NK-92 (cell line): ENCODE data around the gene VPS45.
"Not testable (repeated sequence)": the region's sequence is repeated elsewhere in the genome, so short reads cannot be mapped to it uniquely, and the experiment has no call there.

ENCODE experiments used
- DNase-seq: peaks from one replicate; lab custom pipeline; 2025; ENCODE audit not compliant: unreplicated experiment; lab: John Stamatoyannopoulos, UW

The VPS45 gene

GRCh38 chr1:150067184-150068108 lies at the start of gene VPS45:
TSS of gene VPS45 (plus strand) at chr1:150067776. CDS start at chr1:150067858, 82 bp downstream.
- peak; percentile 24 for DNase-seq

GRCh38 chr1:150018165-150018564 lies 49.4 kb upstream of the VPS45 start:
- DNase-seq = no peak

- no peak for DNase-seq
Observed at GRCh38 chr1:150020711-150021110, 46.9 kb upstream of the VPS45 start.

GRCh38 chr1:150021191-150021694 lies 46.3 kb upstream of the VPS45 start:
- DNase-seq = no peak

GRCh38 chr1:150022357-150022756 lies 45.2 kb upstream of the VPS45 start:
- DNase-seq = no peak

GRCh38 chr1:150024156-150024555 lies 43.4 kb upstream of the VPS45 start:
- no peak for DNase-seq

- no peak for DNase-seq
Observed at GRCh38 chr1:150028322-150028721, 39.3 kb upstream of the VPS45 start.

GRCh38 chr1:150034336-150034735 lies 33.2 kb upstream of the VPS45 start:
- no peak for DNase-seq

- DNase-seq = no peak
Observed at GRCh38 chr1:150049926-150050325, 17.6 kb upstream of the VPS45 start.

- DNase-seq = no peak
Observed at GRCh38 chr1:150051089-150051373, 16.5 kb upstream of the VPS45 start.

- DNase-seq = not testable (repeated sequence)
Observed at GRCh38 chr1:150051905-150052412, 15.6 kb upstream of the VPS45 start.

- DNase-seq = no peak
Observed at GRCh38 chr1:150053926-150054325, 13.7 kb upstream of the VPS45 start.

- DNase-seq = not testable (repeated sequence)
Observed at GRCh38 chr1:150055507-150055906, 12.1 kb upstream of the VPS45 start.

GRCh38 chr1:150056407-150056806 lies 11.2 kb upstream of the VPS45 start:
- no peak for DNase-seq

- no peak for DNase-seq
Observed at GRCh38 chr1:150060260-150060659, 7.3 kb upstream of the VPS45 start.

GRCh38 chr1:150061632-150062101 lies 5.9 kb upstream of the VPS45 start:
- DNase-seq = no peak

- no peak for DNase-seq
Observed at GRCh38 chr1:150062113-150062512, 5.5 kb upstream of the VPS45 start.

- no peak for DNase-seq
Observed at GRCh38 chr1:150065184-150065871, 2.2 kb upstream of the VPS45 start.

- DNase-seq = no peak
Observed at GRCh38 chr1:150066328-150066727, 1.2 kb upstream of the VPS45 start.

GRCh38 chr1:150066838-150067183 lies 765 bp upstream of the VPS45 start:
- DNase-seq = no peak

- DNase-seq = no peak
Observed at GRCh38 chr1:150068109-150068435, 496 bp downstream of the VPS45 start.

- no peak for DNase-seq
Observed at GRCh38 chr1:150069923-150070322, 2.3 kb downstream of the VPS45 start.
